HG03103 (cell line): ENCODE results near the gene CYP4F22.
"Not testable (repeated sequence)": the region's sequence is repeated elsewhere in the genome, so short reads cannot be mapped to it uniquely, and the experiment has no call there.

Source experiments
- ATAC-seq: cut with Tn5 transposase; IDR thresholded peaks from one replicate; pipeline ENCODE4 v1.9.1; 2021; ENCODE audit warnings: low read depth; ENCODE audit not compliant: unreplicated experiment

The CYP4F22 gene

DNA sequence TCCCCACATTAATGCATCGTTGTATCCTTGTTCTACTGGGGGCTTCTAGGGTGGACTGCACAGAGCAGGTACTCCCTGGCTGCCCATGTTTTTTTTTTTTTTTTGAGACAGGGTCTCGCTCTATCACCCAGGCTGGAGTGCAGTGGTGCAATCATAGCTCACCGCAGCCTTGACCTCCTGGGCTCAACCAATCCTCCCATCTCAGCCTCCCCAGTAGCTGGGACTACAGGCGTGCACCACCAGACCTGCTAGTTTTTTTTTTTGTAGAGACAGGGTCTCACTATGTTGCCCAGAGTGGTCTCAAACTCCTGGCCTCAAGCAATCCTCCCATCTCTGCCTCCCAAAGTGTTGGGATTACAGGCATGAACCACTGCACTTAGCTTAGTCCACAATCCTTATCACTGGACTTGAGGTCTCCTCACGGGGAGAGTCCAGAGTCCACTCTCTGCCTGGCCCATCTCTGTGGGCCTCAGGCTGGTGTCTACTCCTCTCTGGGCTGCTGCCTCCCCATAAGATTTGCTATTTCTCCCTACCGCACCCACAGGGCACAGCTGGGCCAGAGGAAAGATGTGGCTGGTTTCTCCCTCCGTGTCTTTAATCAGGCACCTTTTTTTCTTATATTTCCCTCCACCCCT, 56.3 kb downstream of the CYP4F22 start:
- ATAC-seq = no peak

DNA sequence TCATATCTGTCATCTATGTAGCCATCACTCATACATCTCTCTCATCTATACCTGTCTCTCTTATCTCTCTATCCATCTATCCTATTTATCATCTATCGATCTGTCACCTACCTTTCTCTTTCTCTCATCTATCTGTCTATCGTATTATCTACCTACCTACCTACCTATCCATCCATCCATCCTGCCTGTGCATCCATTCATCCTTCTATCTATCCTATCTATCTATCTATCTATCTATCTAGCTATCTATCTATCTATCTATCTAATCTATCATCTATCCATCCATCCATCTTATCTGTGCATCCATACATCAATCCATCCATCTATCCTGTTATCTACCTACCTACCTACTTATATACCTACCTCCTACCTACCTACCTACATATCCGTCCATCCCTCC, 62.1 kb downstream of the CYP4F22 start:
- ATAC-seq = no peak

DNA sequence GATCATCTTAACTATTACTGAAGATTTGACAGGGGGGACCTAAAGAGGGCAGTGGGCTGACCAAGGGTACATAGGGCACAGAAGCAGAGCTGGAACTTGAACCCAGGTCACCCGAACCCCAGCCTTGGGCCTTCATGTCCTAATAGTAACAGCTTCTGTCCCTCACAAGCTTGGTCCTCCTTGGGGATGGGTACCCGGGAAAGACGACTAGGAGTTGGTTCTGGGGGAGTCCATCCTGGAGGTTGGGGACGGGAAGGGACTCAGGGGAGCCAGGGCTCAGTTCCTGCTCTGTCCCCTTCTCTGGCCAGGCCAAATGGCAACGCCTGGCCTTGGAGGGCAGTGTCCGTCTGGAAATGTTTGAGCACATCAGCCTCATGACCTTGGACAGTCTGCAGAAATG, 67.1 kb downstream of the CYP4F22 start:
- no peak for ATAC-seq

DNA sequence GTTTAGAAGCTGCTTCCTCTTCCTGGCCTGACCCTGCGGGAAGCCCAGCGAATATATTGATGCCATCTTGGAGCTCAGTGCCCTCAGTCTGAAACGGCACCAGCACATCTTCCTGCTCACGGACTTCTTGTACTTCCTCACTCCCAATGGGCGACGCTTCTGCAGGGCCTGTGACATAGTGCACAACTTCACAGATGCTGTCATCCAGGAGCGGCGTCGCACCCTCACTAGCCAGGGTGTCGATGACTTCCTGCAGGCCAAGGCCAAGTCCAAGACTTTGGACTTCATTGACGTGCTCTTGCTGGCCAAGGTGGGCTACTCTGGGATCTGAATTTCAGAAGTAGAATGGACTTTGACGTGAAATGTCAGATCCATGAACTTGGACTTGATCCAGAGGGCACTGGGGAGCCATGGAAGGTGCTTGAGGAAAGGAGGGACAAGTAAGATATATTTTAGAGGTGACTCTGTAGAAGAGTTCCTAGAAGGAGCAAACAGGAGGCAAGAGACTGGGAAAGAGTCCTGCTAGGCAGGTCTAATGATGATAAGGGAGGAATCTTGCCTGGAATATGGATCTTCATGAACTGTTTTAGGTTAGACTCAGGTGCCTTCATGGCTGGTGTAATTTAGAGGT, 68.3 kb downstream of the CYP4F22 start:
- ATAC-seq = no peak

DNA sequence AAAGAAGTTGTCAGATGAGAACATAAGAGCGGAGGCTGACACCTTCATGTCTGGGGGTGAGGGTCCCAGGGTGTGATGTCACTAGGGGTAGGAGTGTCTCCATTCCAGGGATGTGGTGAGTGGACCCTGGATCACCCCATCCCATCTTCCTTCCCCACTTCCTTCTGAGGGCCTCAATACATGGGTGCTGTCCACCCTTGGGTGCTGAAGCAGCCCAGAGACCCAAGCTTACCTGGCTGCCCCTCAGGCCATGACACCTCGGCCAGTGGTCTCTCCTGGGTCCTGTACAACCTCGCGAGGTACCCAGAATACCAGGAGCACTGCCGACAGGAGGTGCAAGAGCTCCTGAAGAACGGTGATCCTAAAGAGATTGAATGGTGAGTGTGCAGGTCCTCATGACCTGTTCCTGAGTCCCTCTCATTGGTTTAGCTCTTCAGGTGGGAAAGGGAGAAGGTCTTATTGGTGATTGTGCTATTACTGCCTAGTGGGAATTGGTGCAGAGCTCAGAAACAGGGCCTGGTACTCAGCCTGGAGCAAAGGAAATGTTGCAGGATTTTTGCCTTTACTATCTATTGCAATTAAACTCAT, 69.0 kb downstream of the CYP4F22 start:
- ATAC-seq = no peak

DNA sequence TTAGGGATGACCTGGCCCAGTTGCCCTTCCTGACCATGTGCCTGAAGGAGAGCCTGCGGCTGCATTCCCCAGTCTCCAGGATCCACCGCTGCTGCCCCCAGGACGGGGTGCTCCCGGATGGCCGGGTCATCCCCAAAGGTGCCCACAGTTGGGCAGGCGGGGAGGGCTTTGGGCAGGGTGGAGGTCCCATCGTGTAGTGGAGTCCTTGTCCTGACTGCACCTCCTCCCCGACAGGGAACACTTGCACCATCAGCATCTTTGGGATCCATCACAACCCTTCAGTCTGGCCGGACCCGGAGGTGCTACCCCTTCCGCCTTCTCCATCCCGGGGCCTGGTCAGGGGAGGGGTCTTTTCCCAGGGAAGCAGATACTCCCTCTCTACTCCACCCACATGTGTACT, 75.0 kb downstream of the CYP4F22 start:
- ATAC-seq = no peak

DNA sequence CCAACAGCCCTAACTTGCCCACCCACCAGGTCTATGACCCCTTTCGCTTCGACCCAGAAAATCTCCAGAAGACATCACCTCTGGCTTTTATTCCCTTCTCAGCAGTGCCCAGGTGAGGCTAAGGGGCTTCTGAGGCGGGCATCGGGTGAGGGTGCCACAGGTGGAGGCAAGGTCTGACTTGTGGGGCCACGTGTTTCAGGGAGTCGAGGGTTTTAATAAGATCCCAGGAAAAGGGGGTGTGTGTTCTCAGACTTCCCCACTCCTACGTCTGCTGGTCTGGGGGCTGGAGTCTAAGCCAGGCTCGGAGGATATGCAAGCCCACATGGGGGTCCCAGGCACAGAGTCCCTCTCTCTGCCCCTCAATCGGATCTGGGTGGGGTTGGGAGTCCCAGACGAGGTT, 75.8 kb downstream of the CYP4F22 start:
- ATAC-seq = no peak

DNA sequence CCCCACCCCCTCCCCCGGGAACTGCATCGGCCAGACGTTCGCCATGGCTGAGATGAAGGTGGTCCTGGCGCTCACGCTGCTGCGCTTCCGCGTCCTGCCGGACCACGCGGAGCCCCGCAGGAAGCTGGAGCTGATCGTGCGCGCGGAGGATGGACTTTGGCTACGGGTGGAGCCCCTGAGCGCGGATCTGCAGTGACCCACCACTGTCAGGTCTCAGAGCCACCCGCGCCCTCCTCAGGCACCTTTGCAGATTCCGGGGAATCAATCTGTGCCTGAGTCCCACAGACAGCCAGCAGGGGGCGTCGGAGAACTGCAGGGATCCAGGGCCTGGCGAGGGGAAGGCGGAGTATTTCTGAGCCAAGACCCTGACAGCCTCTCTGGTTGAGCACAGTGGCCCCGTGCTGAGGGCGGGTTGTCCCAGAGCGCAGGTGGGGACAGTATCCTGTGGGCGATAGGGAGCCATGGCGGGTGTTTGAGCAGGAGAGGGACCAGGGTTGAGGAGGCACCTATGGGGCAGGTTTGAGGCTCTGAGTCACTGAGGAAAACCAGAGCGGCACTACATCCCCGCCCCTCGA, 76.3 kb downstream of the CYP4F22 start:
- ATAC-seq = no peak

DNA sequence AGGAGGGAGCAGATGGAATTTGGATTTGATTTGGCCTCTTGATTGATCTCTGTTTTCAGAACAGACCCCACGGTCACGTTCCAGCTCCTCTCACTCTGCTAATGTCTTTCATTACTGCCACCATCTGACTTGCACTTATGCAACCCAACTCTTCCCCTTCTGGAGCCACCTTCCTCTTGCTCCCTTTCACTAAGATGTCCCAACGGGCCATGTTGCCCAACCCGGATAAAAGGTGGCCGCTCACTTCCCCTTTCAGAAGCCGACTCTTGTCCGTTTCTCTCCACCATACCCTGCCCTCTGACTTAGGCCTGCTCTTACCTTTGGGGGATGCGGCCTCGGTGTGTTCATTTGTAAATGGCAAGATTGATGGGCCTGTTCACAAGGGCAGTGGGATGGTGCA, 79.3 kb downstream of the CYP4F22 start:
- no peak for ATAC-seq

DNA sequence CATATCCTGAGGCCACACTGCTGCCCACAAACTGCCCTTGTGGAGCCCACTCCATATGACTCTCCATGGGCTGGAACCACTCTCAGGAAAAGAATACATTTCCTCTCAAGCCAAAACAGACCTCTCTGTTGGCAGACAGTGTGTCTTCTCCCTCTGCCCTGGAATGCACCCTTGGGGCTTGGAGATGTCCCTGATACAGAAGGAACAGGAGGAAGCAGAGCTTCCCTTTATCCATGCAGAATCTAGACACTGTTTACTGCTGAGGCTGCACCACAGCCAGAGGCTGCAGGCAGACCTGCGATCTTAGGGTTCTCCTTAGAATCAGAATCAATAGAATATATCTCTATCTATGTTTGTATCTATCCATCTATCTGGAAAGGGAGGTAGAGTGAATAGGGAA, 79.9 kb downstream of the CYP4F22 start:
- ATAC-seq = no peak

DNA sequence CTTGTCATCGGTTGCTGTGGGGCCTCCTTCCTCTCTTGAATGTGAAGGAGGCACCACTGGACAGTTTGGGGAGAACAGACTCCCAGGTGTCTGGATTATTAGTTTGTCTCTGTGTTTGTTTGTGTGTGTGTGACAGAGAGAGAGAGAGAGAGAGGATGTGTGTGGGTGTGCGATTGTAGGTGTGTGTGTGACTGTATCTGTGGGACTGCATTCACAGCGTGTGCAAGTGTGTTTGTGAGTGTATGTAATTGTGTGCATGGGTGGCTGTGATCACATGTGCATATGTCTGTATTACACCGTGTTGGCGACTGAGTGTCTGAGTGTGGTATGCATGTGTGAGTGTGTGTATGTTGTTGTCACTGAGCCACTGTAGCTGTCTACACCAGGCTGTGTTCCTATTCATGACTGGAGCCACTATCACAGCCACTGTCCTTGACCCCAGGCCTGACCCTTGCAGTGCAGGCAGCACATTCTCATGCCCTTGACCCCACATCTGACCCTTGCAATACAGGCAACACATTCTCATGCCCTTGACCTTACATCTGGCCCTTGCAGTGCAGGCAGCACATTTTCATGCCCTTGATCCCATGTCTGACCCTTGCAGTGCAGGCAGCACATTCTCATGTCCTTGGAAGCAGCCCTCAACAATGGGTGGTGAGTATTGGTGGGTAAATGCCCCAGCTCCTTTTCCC, 81.6 kb downstream of the CYP4F22 start:
- no peak for ATAC-seq

DNA sequence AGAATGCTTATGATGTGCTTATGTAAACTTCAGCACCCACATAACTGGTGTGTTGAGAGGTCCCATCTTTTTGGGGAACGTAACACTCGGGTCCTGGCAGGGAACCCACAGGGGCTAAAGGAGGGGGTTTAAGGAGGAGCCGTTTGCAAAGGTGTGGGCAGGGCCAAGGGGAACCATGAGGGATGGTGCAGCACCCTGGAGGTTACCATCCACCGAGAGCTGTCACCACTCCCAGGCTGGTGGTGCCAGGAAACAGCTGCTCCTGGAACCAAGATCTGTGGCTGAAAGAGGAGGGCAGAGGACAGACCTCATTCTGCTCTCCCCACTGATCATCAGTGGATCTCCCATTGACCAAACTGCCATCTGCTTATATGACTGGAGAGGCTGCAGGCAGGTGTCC, 83.5 kb downstream of the CYP4F22 start:
- ATAC-seq = no peak

DNA sequence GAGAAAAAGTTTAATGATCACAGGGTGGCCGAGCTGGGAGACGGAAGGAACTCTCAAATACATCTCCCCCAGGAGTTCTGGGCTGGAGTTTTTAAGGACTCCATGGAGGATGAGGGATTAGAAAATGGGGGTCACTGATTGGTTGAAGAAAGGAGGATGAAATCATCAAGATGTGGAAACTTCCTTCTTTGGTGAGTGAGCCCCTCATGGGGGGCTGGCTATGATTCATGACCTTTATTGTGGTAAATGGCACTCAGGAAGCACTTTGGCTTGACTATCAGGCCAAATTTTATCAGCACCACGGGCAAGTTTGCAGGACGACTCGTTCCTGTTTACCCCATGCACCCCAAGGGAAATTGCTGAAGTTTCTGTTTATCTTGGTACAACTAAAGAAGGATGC, 84.2 kb downstream of the CYP4F22 start:
- ATAC-seq = not testable (repeated sequence)

DNA sequence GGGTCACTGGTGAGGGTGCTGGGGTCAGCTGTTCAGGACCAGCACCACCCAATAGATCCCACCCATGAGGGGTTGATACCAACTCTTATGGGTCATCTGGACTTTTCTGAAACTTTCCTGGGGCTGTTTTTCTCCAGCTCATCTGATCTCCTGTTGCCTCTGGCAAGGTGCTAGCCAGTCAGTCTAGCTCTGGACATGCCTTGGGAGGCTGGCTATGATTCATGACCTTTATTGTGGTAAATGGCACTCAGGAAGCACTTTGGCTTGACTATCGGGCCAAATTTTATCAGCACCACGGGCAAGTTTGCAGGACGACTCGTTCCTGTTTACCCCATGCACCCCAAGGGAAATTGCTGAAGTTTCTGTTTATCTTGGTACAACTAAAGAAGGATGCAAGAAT, 85.4 kb downstream of the CYP4F22 start:
- ATAC-seq = not testable (repeated sequence)

DNA sequence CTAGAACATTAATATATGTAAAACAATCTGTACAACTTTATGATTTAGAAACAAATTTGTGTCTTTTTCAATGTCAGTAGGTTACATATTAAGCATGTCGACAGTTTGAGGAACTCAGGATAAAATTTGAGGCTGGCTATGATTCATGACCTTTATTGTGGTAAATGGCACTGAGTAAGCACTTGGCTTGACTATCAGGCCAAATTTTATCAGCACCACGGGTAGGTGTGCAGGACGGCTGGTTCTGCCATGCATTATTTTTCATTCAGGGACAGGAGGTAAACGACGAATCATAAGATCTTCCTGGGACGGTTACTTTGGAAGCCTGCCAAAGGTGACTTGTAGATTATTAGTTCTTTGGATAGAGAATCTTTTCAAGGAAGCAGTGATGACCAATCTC, 86.7 kb downstream of the CYP4F22 start:
- no peak for ATAC-seq
